ENCODE results near the gene KRTAP10-5.

GRCh38 chr21:44556879-44557278 lies 23.5 kb downstream of the KRTAP10-5 start:
- TF ChIP-seq MAX (IDR thresholded peaks at IDR 0.05) (no peak), CTCF (IDR thresholded peaks at IDR 0.05 in 2 of 3, conservative IDR thresholded peaks at IDR 0.05 in 1 of 3; ENCODE audit: borderline replicate concordance in 1 of 3, insufficient read depth in 1 of 3, low read depth in 2 of 3, low read length in 2 of 3) (no peak), ATF3 (IDR thresholded peaks at IDR 0.05) (no peak)
